ENCODE data around the gene SULT6B1. TPM values are rescaled to one million over a fixed set of nuclear protein-coding genes. Genes with fewer than 3 reads are reported as not detected.

SULT6B1 gene
- total RNA-seq, 3 donors from 2014 or later: not detected

DNA sequence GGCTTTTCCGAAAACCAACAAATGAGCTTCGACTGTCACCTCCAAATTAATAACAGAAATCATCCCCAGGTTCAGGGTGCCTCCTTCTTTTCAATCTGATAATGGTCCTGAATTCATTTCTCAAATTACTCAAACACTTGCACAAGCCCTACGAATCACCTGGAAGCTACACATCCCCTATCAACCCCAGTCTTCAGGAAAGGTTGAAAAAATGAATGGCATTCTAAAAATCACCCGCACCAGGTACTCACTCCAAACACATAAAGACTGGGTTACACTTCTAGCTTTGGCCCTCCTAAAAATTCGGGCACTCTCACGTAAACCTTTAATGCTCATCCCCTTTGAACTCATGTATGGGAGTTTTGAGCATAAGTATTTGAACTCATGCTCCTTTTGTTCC is 55.6 kb downstream of the SULT6B1 start:
- no peak for TF ChIP-seq CTCF (IDR thresholded peaks at IDR 0.05)
- Histone ChIP-seq H3K4me3 (no peak overlapping the region), H3K4me1 (ENCODE audit: low read depth) (no peaks in the 10 kb centered on the region), H3K9me3 (no peaks in the 10 kb centered on the region), H3K36me3 (ENCODE audit: low read depth) (peaks cover 13% of the 10 kb centered on the region)
- ATAC-seq (no peak), DNase-seq (no peak)
- intact Hi-C loops (cut with DNase I, micrococcal nuclease): no loop called here

- no peak for TF ChIP-seq CTCF (IDR thresholded peaks at IDR 0.05)
- Histone ChIP-seq H3K36me3 (ENCODE audit: low read depth) (no peaks in the 10 kb centered on the region), H3K4me1 (ENCODE audit: low read depth) (no peaks in the 10 kb centered on the region), H3K4me3 (no peak overlapping the region), H3K9me3 (no peaks in the 10 kb centered on the region)
- ATAC-seq (no peak), DNase-seq (no peak)
- intact Hi-C loops (cut with DNase I, micrococcal nuclease): no loop called here
Measured at GRCh38 chr2:37125416-37125815, 63.1 kb downstream of the SULT6B1 start.

GRCh38 chr2:37119157-37119556 is 69.3 kb downstream of the SULT6B1 start:
- intact Hi-C loops (cut with DNase I, micrococcal nuclease): no loop called here
- Histone ChIP-seq H3K9me3 (no peaks in the 10 kb centered on the region), H3K4me1 (ENCODE audit: low read depth) (no peaks in the 10 kb centered on the region), H3K4me3 (no peak overlapping the region), H3K36me3 (ENCODE audit: low read depth) (no peaks in the 10 kb centered on the region)
- DNase-seq (no peak), ATAC-seq (no peak)
- no peak for TF ChIP-seq CTCF (IDR thresholded peaks at IDR 0.05)

Other genes with a start within 250 kb of the SULT6B1 start
- 10 to 100 TPM; 36.1 to 45.7 (median 37.7) TPM for gene STRN, start 222.1 kb downstream of the SULT6B1 start, total RNA-seq
- 10 to 100 TPM; 18.1 to 25.5 (median 22.1) TPM for gene HEATR5B, start 104.3 kb downstream of the SULT6B1 start, total RNA-seq
- 1 to 10 TPM; 5.6 to 7.8 (median 6.4) TPM for gene GPATCH11, start 104.2 kb downstream of the SULT6B1 start, total RNA-seq
- 10 to 100 TPM; 27.5 to 48.8 (median 33.2) TPM for gene EIF2AK2, start 31.7 kb downstream of the SULT6B1 start, total RNA-seq
- gene CEBPZOS, start 7.8 kb upstream of the SULT6B1 start, total RNA-seq: 10 to 100 TPM; 34.2 to 50.5 (median 37.8) TPM
- gene CEBPZ, start 42.9 kb upstream of the SULT6B1 start, total RNA-seq: 10 to 100 TPM; 30.8 to 51.5 (median 32.8) TPM
- 10 to 100 TPM; 13.2 to 21.6 (median 14.0) TPM for gene NDUFAF7, start 43.0 kb upstream of the SULT6B1 start, total RNA-seq
- gene PRKD3, start 136.2 kb upstream of the SULT6B1 start, total RNA-seq: 10 to 100 TPM; 16.0 to 50.1 (median 19.7) TPM
- gene QPCT, start 156.0 kb upstream of the SULT6B1 start, total RNA-seq: 10 to 100 TPM in 1 of 3 donors, 1 to 10 TPM in 2; 4.3 to 15.8 (median 6.8) TPM